ENCODE measurements around the gene GALK2. TPM values are rescaled to one million over a fixed set of nuclear protein-coding genes. Genes with fewer than 3 reads are reported as not detected.

Gene GALK2
- total RNA-seq, 2 experiments from 2014 or later, result 27.9 to 31.5 TPM

- DNase-seq (ENCODE audit: low spot score), result no peak
- H4K20me1 ChIP-seq (ENCODE audit: insufficient read depth, low read length), result no peaks in the 10 kb centered on the region
- H3K4me3 ChIP-seq (ENCODE audit: low read depth, low read length, poor library complexity, severe bottlenecking), result no peak overlapping the region
- no peaks in the 10 kb centered on the region for H3K9me2 ChIP-seq (ENCODE audit: insufficient read depth, low read length)
- no peaks in the 10 kb centered on the region for H3K9me3 ChIP-seq (ENCODE audit: low read length)
- ChIA-PET POLR2A (interaction anchor here (0.7 kb wide), 1 partner anchor 74 kb away, joined by 3 read pairs; no protein-coding TSS in a partner anchor), CTCF (ENCODE audit: unreplicated experiment) (no interaction called here)
- H3K4me2 ChIP-seq (ENCODE audit: low read length), result no peak overlapping the region
- no peak overlapping the region for H2AFZ ChIP-seq (ENCODE audit: low read length)
- H3K79me2 ChIP-seq (ENCODE audit: insufficient read depth, low read depth, low read length), result peaks cover 7% of the 10 kb centered on the region; the same call in 1 of the 2 replicates
- H3K36me3 ChIP-seq (ENCODE audit: insufficient read depth, low read length), result peaks cover 97% of the 10 kb centered on the region
- intact Hi-C loops (cut with micrococcal nuclease; ENCODE audit: unreplicated experiment), result no loop called here
- no TSS peak for BruUV-seq (replicated peaks)
- no peaks in the 10 kb centered on the region for H3K4me1 ChIP-seq (ENCODE audit: insufficient read depth, low read length, poor library complexity, severe bottlenecking)
- TF ChIP-seq CTCF (conservative IDR thresholded peaks at IDR 0.05; ENCODE audit: low read length), result no peak
- no peak for TF ChIP-seq EZH2phosphoT487 (IDR thresholded peaks at IDR 0.05; ENCODE audit: borderline replicate concordance, low read depth, low read length)
- H3K27ac ChIP-seq (ENCODE audit: low read depth, low read length, poor library complexity, severe bottlenecking), result no peak overlapping the region
Measured at GRCh38 chr15:49135911-49136310, 34.1 kb upstream of the GALK2 start.

GRCh38 chr15:49137861-49138260 is 32.2 kb upstream of the GALK2 start:
- peaks cover 8% of the 10 kb centered on the region; the same call in 1 of the 2 replicates for H3K79me2 ChIP-seq (ENCODE audit: insufficient read depth, low read depth, low read length)
- no peaks in the 10 kb centered on the region for H3K4me1 ChIP-seq (ENCODE audit: insufficient read depth, low read length, poor library complexity, severe bottlenecking)
- H3K4me2 ChIP-seq (ENCODE audit: low read length), result no peak overlapping the region
- intact Hi-C loops (cut with micrococcal nuclease; ENCODE audit: unreplicated experiment), result no loop called here
- no TSS peak for BruUV-seq (replicated peaks)
- H3K9me2 ChIP-seq (ENCODE audit: insufficient read depth, low read length), result no peaks in the 10 kb centered on the region
- TF ChIP-seq CTCF (conservative IDR thresholded peaks at IDR 0.05; ENCODE audit: low read length) (no peak), EZH2phosphoT487 (IDR thresholded peaks at IDR 0.05; ENCODE audit: borderline replicate concordance, low read depth, low read length) (no peak)
- H3K4me3 ChIP-seq (ENCODE audit: low read depth, low read length, poor library complexity, severe bottlenecking), result no peak overlapping the region
- no peak overlapping the region for H2AFZ ChIP-seq (ENCODE audit: low read length)
- H3K36me3 ChIP-seq (ENCODE audit: insufficient read depth, low read length), result peaks cover 97% of the 10 kb centered on the region
- H3K9me3 ChIP-seq (ENCODE audit: low read length), result no peaks in the 10 kb centered on the region
- no peaks in the 10 kb centered on the region for H4K20me1 ChIP-seq (ENCODE audit: insufficient read depth, low read length)
- no peak for DNase-seq (ENCODE audit: low spot score)
- ChIA-PET CTCF (ENCODE audit: unreplicated experiment) (interaction anchor here (0.6 kb wide), 1 partner anchor 19 kb away, joined by 3 read pairs; no protein-coding TSS in a partner anchor), POLR2A (interaction anchor here (0.6 to 1.8 kb wide), 3 partner anchors 91 to 1504 kb away, joined by 3 to 5 read pairs (median 4); no protein-coding TSS in a partner anchor)
- no peak overlapping the region for H3K27ac ChIP-seq (ENCODE audit: low read depth, low read length, poor library complexity, severe bottlenecking)

Measured in OCI-LY7 (cell line).